ENCODE data around the gene MRGPRF.

- TF ChIP-seq EP300 (IDR thresholded peaks at IDR 0.05; ENCODE audit: low read depth) (no peak), POLR2AphosphoS5 (IDR thresholded peaks at IDR 0.05) (peak; percentile 56 to 75 (median 61)), CTCF (IDR thresholded peaks at IDR 0.05) (no peak), POLR2A (IDR thresholded peaks at IDR 0.05) (peak; percentile 43)
These were observed 2.0 kb downstream of the MRGPRF start for GRCh38 chr11:69010964-69011623.
